Adrenal gland (tissue), 12 donors: ENCODE measurements around the gene SMAD7. TPM values are rescaled to one million over a fixed set of nuclear protein-coding genes. Genes with fewer than 3 reads are reported as not detected.
A peak's percentile ranks its signal among the peaks of the same experiment; 100 is the strongest.

Source experiments
- DNase-seq, 7 donors: peaks; one replicate each; pipeline ENCODE4 v3.0.0-alpha.2; 2019 to 2020
- H3K27ac ChIP-seq, 5 donors: fragments of 200-600 bp; sonication (generic) in 4 of 5; 1 replicate in 3 of 5; 2 replicates in 2 of 5; pipeline versions ENCODE4 v1.5.1 to v1.8.0; 2016 to 2020; ENCODE audit warnings: mild to moderate bottlenecking in 1 of 5
- H3K27me3 ChIP-seq: fragments of 200-600 bp; 2 replicates; pipeline ENCODE4 v1.8.0; 2021
- H3K36me3 ChIP-seq, 2 donors: fragments of 200-600 bp; replicated peaks in 1 of 2; 1 replicate in 1 of 2; 2 replicates in 1 of 2; pipeline versions ENCODE4 v1.5.1 to v1.8.0; 2018 to 2022
- H3K4me1 ChIP-seq, 2 donors: fragments of 200-600 bp; replicated peaks in 1 of 2; 1 replicate in 1 of 2; 2 replicates in 1 of 2; pipeline versions ENCODE4 v1.5.1 to v1.8.0; 2018 to 2021
- H3K4me3 ChIP-seq, 4 donors: fragments of 200-600 bp; sonication (generic) in 3 of 4; one replicate each; pipeline ENCODE4 v1.5.1; 2016 to 2018
- H3K9me3 ChIP-seq, 3 donors: fragments of 200-600 bp; sonication (generic) in 1 of 3; replicated peaks in 1 of 3; 1 replicate in 2 of 3; 2 replicates in 1 of 3; pipeline versions ENCODE4 v1.5.1 to v1.8.0; 2016 to 2021
- CTCF ChIP-seq, 6 experiments: fragments of 450-650 bp in 4 of 6; fragments of 200-600 bp in 2 of 6; sonication (generic) in 1 of 6; IDR thresholded peaks; 1 replicate in 5 of 6; 2 replicates in 1 of 6; pipeline versions ENCODE4 v1.5.1 to v1.8.0; 2016 to 2021; ENCODE audit warnings: antibody characterized with exemption in 6 of 6, mild to moderate bottlenecking in 2 of 6, moderate library complexity in 1 of 6
- POLR2A ChIP-seq, 2 donors: fragments of 450-650 bp; IDR thresholded peaks; one replicate each; pipeline ENCODE4 v1.6.1; 2017; ENCODE audit warnings: antibody characterized with exemption in 2 of 2, mild to moderate bottlenecking in 2 of 2, moderate library complexity in 1 of 2
- WGBS, 4 donors: extraction: QIAGEN DNeasy Blood & Tissue Kit in 2 of 4; methylation state at CpG; one replicate each; pipeline versions ENCODE4 v1.1.5 to v1.1.7; 2013 to 2017; 5-methylcytosine and 5-hydroxymethylcytosine counted together
- intact Hi-C, 2 donors: fragments of 100-400 bp; cut with DNase I; formaldehyde crosslinking; loops; one replicate each; pipeline versions ENCODE4 v1.14.1 to v1.15.0; 2022 to 2023
- polyA plus RNA-seq, 3 donors: library from polyadenylated mRNA; stranded (reverse); fragments of 200-250 nt in 2 of 3; fragments of 350-450 nt in 1 of 3; fragmentation: Illumina TruSeq in 1 of 3; extraction: RNeasy Lipid Tissue Mini Kit (QIAGEN cat#74804) in 1 of 3; gene quantifications; one replicate each; pipeline ENCODE4 v1.2.3, GENCODE V29; 2013 to 2014
- total RNA-seq, 9 donors: library from RNA; depleted of rRNA in 4 of 9; stranded (reverse); fragments of >200 nt in 4 of 9; fragments of 120-200 nt in 1 of 9; fragmentation: NEBNext Ultra II Directional in 1 of 9; extraction: Animal tissue kit (Norgen Biotek cat#: 25700) in 1 of 9; gene quantifications; one replicate each; pipeline versions ENCODE4 v1.1.0 to v1.2.4, GENCODE V29; 2013 to 2023
- donor health status: healthy with polysubstance abuse.
- donor health status: Bipolar disorder and iron deficiency.
- donor health status: DM: yes; HTN: yes; CAD: no.
- donor health status: DM: no; HTN: no; CAD: no.
- donor health status: DM: no; HTN: no; CAD: no.
- donor health status: DM: yes; HTN: yes; CAD: no.

The SMAD7 gene
- total and polyA plus RNA-seq, 12 donors, result 6.1 to 68.3 (median 16.8) TPM

- intact Hi-C loops, result no loop called here
- 22 to 54% (median 44%) methylated on average over 9 to 11 of the region's 11 CpGs for WGBS, 4 donors
- Histone ChIP-seq H3K36me3 (peaks cover 0 to 4% of the 10 kb centered on the region in 2 donors), H3K4me1 (peaks cover 81 to 93% of the 10 kb centered on the region in 2 donors), H3K9me3 (no peaks in the 10 kb centered on the region), H3K27ac (peak overlapping the region in 3 of 5 donors; percentile 4 to 87 (median 76)), H3K4me3 (no peak overlapping the region), H3K27me3 (no peaks in the 10 kb centered on the region)
- TF ChIP-seq POLR2A (IDR thresholded peaks at IDR 0.05), result no peak
- no peak for TF ChIP-seq CTCF (IDR thresholded peaks at IDR 0.05)
- DNase-seq, result peak in 1 of 7 donors; percentile 42
Observed at GRCh38 chr18:48931680-48932461, 18.9 kb downstream of the SMAD7 start.

GRCh38 chr18:48930926-48931325, 19.8 kb downstream of the SMAD7 start:
- WGBS, 4 donors, result 72 to 87% (median 76%) methylated on average over 3 of the region's 3 CpGs
- no peak for TF ChIP-seq CTCF (IDR thresholded peaks at IDR 0.05)
- no peak for TF ChIP-seq POLR2A (IDR thresholded peaks at IDR 0.05)
- H3K27me3 ChIP-seq, result no peaks in the 10 kb centered on the region
- H3K9me3 ChIP-seq, result no peaks in the 10 kb centered on the region
- H3K27ac ChIP-seq, result peak overlapping the region in 2 of 5 donors; percentile 52 to 68
- no peaks in the 10 kb centered on the region for H3K36me3 ChIP-seq
- no peak overlapping the region for H3K4me3 ChIP-seq
- DNase-seq, result no peak
- intact Hi-C loops, result no loop called here
- peaks cover 91 to 97% of the 10 kb centered on the region in 2 donors for H3K4me1 ChIP-seq

- Histone ChIP-seq H3K9me3 (no peaks in the 10 kb centered on the region), H3K4me3 (no peak overlapping the region), H3K27me3 (no peaks in the 10 kb centered on the region), H3K36me3 (no peaks in the 10 kb centered on the region), H3K27ac (peak overlapping the region in 4 of 5 donors; percentile 52 to 85 (median 66)), H3K4me1 (peaks cover 89 to 95% of the 10 kb centered on the region in 2 donors)
- DNase-seq, result peak in 5 of 7 donors; percentile 37 to 65 (median 54)
- intact Hi-C loops, result no loop called here
- 34 to 47% (median 40%) methylated on average over 16 to 20 of the region's 20 CpGs for WGBS, 4 donors
- TF ChIP-seq CTCF (IDR thresholded peaks at IDR 0.05) (no peak), POLR2A (IDR thresholded peaks at IDR 0.05) (no peak)
Observed at GRCh38 chr18:48929941-48930713, 20.6 kb downstream of the SMAD7 start.

- Histone ChIP-seq H3K36me3 (no peaks in the 10 kb centered on the region), H3K27ac (peak overlapping the region in 4 of 5 donors; percentile 41 to 85 (median 66)), H3K4me1 (peaks cover 94 to 95% of the 10 kb centered on the region in 2 donors), H3K27me3 (no peaks in the 10 kb centered on the region), H3K4me3 (no peak overlapping the region), H3K9me3 (no peaks in the 10 kb centered on the region)
- TF ChIP-seq POLR2A (IDR thresholded peaks at IDR 0.05), result no peak
- no peak for TF ChIP-seq CTCF (IDR thresholded peaks at IDR 0.05)
- no peak for DNase-seq
- 14 to 38% (median 30%) methylated on average over 2 of the region's 2 CpGs for WGBS, 4 donors
- intact Hi-C loops, result no loop called here
Observed at GRCh38 chr18:48929212-48929612, 21.6 kb downstream of the SMAD7 start.
